OCI-LY7 (cell line): ENCODE measurements around the gene KRTAP5-4.

Experiments
- CTCF ChIP-seq: fragments of 200-600 bp; sonication (generic); conservative IDR thresholded peaks from 2 replicates; pipeline ENCODE4 v1.5.1; 2014; ENCODE audit warnings: mild to moderate bottlenecking, antibody characterized with exemption, low read length, moderate library complexity, mixed read lengths
- EZH2phosphoT487 ChIP-seq: fragments of 200-600 bp; sonication (generic); IDR thresholded peaks from 2 replicates; pipeline ENCODE4 v1.6.1; 2018; ENCODE audit warnings: low read depth, borderline replicate concordance, mild to moderate bottlenecking, mixed run types, antibody characterized with exemption, low read length, moderate library complexity, mixed read lengths

- no peak for TF ChIP-seq CTCF
- TF ChIP-seq EZH2phosphoT487 = no peak
Measured at GRCh38 chr11:1597331-1597993, 24.5 kb downstream of the KRTAP5-4 start.
